H4 (cell line): ENCODE results near the gene GFOD1. TPM values are rescaled to one million over a fixed set of nuclear protein-coding genes. Genes with fewer than 3 reads are reported as not detected.

Experiments
- DNase-seq: peaks from one replicate; pipeline ENCODE4 v3.0.0-alpha.2; 2015; ENCODE audit warnings: low spot score
- total RNA-seq: library from RNA; depleted of rRNA; stranded (reverse); fragments of >200 nt; shearing (Covaris generic); gene quantifications from 2 replicates; pipeline ENCODE4 v1.2.3, GENCODE V29; 2014

Gene GFOD1
- total RNA-seq, 1 experiment from 2014 or later: 0.87 TPM

DNA sequence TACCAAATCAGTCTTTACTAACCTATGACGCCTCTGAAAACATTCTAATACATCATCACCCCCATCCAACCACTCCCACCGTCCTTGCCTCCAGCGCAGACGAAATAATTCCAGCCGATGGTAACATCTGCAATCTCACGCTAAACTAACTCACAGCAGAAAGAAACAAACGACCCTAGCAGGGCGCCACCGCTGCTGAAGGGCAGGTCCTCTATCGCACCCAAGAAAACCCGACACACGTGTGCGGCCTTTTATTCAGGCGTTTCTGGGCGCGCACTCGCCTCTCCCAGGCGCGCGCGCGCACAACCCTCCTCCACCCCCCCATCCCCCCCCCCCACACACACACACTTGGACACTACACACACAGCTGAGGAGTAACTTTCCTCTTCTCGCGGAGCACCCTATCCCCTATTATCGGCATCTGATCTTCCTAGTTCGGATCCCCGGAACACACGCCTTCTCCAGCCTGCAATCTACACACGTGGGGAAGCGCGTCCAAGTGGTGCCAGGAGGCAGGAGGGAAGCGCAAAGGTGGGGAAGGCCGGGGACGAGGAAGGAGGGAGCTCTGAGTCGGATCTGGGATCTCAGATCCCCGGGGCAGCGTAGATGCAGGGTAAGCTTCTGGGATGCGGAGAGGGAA, 1.4 kb downstream of the GFOD1 start:
- no peak for DNase-seq

DNA sequence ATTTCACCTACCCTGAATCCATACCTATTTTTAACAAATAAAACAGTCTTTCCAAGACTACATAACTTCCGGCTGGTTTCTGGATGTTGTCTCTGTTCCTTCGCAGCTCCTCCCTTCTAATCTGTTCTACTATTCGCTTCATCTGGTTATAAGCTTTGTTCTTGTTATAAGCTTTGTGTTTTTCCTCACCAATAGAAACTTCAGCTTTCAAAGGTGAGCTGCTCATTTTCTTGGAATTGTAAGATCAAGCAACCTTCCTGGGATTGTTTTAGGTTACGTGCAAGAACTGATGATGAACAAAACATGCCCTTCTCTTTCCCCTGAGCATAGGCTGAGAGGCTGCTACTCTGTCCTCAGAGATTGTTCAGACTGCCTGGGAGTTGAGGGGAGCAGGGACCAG, 2.1 kb downstream of the GFOD1 start:
- DNase-seq: no peak

DNA sequence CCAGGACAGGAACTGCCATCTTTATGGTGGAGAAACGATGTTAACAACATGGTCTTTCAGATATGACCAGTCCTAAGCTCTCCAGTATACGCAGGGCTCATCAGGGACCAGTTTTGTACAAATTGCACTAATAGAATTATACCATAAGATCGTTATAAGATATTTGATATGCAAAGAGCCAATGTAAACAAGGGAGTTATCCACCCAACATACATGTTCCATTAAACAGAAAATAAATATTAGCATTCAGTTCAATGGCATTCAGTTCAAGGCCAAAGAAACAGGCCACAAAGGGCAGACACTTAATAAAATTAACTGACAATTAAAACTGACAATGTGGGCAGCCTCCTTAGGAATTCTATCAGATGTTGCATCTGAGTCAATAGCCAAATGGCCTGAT, 2.6 kb downstream of the GFOD1 start:
- no peak for DNase-seq

DNA sequence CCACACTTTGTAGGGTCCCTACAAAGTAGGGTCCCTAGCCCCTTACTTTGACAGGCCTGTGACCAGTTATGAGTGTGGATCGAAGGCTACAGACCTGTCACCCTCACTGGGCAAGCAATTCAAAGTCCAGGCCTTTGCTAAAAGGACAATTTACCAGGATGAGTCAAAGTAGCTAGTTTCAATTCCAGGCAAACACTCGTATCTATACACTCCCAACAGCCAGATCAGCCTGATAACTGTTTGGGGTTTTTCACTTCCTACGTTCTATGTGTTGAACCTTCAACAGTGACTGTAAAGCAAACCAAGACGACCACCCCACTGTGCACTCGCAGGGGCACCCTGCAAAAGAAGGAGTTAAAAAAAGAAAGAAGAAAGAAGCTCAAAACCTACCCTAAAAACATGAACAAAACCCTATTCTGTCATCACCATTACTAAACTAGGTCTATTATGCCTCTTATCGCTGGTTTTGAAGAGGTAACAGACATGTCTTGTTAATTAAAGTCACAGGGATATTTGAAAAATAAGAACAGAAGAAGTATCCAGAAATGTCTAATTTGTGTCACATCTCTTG, 3.2 kb downstream of the GFOD1 start:
- DNase-seq: no peak

DNA sequence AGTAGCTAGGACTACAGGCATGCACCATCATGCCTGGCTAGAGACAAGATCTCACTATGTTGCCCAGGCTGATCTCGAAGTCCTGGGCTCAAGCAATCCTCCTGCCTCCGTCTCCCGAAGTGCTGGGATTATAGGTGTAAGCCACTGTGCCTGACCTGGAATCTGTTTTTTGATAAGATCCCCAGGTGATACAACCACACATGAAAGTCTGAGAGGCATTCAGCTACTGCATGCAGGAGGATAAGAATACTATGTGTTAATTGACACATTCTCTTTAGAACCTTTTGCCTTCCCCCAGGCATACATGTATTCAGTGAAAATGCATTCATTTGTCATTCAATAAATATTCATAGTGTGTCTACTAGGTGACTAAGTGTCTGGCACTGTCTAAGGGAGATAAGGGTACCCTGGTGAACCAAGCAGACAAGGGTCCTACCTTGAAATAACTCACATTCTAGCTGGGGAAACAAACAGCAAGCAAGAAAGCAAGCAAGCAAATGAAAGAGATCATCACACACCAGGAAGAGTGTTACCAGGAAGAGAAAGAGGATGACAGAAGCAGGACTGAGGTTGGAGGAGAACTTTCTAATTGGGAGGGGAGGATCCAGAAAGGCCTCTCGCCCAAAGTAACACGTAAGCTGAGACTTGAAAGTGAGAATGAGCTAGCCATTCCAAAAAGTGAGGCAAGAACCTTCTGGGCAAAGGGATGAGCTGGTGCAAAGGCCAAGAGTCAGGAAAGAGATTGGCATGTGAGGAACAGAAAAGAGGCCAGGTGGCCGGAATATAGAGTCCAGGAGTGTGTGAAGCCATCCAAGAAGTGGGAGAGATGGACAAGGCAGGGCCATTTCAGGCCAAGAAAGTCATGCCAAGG, 6.5 kb downstream of the GFOD1 start:
- no peak for DNase-seq

DNA sequence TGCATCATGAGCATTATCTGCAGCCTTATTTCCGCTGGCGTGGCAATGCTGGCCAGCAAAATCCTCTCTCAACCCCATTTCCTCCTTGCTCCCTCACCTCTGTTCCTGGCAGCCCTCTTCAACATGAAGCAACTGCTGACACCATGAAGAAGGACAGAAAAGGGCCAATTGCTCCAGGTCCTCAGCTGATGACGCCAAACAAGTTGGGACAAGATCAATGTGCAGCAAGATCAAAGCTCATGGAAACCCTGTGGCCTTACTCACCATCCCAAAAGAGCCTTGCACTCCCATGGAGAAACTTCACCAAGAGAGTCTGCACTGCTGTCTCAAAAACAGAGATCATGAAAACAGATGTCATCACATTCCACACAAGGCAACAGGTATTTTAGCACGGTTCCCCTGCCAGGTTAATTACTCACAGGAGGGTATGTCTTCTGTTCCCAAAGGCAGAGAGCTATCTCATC, 7.4 kb downstream of the GFOD1 start:
- no peak for DNase-seq

DNA sequence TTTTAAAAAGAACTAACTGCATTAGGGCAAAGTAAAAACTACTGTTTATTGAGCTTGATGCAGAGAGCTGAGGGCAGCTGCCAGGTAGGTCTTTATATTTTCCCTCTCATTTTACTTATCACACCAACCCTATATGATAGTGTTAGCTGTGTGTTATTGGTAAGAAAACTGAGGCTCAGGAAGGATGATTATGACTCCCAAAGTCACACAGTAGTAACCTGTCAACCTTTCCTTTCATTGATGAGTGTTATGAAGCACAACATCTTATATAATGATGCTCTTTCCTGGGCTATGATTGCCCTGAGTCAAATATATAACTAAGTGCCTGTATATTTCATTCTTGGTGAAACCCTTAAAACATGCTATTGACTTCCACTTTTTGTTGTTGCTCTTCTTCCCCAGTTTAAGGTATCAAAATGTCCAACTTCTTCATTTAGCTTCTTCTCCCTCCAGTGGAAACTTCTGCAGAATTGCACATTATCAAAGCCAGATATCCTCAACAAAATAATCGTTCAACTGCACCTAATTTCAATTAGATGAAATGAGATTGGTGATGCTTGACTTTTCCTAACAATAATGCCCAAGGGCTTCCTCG, 8.1 kb downstream of the GFOD1 start:
- DNase-seq: no peak

DNA sequence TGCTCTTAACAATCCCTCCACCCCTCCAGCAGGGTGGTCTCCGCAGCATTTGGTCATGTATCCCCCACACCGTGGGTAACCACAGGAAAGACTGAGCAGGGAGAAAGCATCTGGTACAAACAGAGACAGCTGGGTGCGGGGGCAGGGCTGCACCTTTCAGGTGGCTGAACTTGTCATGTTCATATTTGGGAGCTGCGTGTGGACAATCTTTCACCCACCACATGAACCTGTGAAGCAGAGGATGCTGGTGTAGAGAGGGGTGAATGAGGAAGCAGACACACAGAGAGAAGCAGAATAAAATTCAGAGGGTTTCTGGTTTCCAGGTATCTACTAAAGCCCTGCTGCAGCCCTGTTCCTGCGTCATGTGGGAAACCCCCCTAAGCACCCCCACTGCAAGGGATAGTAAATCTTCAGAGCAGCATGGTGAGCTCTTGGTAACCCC, 8.9 kb downstream of the GFOD1 start:
- DNase-seq: no peak

DNA sequence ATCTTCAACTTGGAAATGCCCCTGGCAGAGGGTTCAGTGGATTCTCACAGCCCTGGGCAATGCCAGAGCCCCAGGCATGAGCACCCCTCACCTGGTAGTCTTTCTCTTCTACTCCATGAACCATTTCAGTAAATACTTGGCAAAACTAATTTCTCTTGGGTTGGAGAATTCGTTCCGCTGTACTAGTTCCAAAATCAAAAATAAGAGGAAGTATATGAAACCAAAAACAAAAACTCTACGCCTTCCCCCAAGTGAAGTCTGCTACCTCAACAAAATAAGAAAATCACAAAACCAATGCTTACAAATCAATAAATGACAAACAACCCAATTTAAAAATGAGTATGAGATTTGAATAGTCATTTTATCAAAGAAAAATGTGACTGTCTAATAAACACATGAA, 12.6 kb downstream of the GFOD1 start:
- no peak for DNase-seq

DNA sequence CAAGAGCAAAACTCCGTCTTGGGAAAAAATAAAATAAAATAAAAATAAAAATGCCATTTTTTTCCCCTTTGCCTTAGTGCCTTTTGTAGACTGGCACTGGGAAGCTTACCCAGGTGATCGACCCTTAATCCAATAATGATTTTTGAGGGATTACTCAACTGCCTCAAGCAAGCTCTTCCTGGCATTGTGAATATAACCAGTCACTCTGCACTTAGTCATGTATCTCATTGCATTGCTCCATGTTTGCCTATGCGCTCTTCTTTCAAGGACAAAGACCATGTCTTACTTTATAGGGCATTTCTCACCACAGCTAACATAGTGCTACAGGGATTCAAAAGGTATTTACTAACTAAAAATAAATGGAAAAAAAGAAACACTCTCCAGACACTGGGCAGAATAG, 13.0 kb downstream of the GFOD1 start:
- DNase-seq: no peak

DNA sequence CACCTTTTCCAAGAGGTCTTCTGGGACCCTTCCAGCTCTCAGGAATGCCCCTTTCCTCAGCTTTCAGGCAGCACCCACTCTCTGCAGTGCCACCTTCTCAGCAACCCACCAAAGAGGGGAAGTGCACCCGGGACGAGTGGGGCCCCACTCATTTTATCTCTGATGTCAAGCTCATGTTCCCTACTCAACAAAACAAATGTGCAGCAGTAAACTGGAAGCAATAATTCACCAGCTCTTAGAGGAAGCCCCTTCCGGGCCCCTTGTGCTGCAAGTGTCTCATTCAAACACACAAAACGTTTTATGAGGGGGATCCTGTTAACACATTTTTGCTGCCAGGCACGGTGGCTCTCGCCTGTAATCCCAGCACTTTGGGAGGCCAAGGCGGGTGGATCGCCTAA, 13.6 kb downstream of the GFOD1 start:
- no peak for DNase-seq

DNA sequence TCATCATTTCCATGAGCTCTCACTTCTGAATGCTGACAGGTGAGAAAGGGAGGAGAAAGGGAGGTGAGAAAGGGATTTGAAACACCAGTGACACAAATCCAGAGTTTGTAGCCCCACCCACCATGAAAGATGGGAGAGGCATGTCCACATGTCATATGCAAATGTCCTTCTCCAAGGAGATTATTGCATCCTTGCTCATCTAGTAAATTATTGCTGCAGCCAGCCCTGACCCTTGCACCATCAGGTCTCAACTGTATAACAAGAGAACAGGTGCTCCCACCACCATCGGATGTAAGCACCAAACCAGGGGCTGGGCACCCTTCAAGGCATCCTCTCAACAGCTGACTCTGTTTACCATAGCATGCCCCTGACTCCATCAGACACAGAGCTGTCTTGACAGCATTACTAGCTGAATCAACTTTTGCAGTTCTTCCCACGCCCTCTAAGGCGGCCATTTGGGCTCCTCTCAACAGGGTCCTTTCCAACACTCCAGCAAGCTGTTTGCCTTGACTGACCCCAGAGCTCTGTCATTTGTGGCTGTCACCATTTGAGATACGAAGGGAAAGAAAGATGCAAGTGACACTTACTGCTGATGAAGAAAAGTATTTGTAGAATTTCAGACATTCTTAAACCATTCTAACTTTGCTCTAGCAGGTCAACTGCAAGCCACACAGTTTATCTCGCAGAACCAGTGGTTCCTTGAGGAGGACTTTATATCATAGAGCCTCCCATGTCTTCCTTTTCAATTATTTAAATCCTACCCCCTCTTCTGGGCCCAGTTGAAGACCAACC, 14.2 kb downstream of the GFOD1 start:
- DNase-seq: no peak

DNA sequence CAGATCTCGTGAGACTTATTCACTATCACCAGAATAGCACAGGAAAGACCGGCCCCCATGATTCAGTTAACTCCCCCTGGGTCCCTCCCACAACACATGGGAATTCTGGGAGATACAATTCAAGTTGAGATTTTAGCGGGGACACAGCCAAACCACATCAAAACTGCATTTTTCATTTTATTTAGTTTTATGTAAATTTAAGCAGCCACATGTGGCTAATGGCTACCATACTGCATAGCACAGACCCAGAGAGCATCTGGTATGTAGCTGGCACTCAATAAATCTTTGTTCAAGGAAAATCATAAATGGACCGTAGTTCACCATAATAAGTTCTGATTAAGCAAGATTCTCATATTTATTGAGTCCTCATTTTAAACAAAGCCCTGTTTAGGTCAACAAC, 15.3 kb downstream of the GFOD1 start:
- no peak for DNase-seq

DNA sequence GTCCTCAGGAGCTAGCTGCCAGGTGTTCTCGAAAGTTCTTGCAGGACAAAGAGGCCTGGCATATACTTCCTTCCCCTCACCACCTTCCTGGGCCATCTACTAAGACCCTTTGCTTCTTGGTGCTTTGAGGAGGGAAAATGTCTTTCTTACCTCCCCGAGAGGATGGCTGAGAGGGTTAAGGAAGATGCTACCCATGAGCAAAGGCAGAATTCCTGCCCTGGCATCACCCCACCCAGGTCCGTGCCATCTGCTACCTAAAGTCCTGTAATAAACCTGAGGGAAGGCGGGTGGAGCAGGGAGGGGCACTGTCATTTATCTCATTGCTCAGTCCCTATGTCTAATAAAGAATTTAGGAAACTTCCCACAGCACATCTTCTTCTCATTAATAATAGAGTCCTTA, 16.2 kb downstream of the GFOD1 start:
- DNase-seq: no peak

DNA sequence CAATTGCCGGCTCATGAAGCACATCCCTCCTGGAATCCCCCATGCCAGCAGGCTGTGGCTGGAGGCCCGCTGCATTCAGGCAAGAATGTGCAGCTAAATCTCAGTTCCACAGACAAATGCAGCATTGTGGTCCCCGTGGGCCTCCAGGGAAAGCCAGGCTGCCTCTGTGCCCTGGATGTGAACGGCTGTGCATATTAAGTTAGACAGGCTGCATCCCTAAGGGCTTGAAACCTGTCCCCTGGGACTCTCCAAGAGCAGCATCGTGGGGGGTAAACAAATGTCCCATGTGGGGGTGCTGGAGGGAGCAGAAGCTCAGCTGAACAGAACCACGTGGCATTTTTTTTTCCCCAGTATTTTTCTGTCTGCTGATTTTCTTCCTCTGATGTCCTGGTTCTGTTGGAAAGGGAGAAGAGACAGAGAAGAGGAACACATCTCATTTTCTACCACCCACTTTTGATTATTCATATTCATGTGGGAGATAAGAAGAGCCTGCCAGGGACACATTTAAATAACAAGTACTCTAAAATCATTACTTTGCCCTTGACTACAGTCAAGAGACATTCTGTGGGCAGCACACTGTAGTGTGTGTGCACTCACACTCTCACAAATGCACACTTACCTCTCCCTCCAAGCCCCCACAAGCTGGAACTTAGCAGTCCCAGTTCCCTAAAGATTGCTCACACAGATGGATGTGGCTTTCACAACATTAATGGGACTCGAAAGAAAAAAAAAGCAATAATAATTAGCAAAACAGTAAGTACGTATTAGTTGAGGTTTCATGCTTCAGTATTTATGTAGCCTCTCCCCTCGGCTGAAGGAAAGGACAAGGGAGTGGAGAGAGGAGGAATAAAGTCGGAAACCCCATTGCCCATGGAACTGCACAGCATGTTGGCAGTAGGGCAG, 16.9 kb downstream of the GFOD1 start:
- DNase-seq: no peak

DNA sequence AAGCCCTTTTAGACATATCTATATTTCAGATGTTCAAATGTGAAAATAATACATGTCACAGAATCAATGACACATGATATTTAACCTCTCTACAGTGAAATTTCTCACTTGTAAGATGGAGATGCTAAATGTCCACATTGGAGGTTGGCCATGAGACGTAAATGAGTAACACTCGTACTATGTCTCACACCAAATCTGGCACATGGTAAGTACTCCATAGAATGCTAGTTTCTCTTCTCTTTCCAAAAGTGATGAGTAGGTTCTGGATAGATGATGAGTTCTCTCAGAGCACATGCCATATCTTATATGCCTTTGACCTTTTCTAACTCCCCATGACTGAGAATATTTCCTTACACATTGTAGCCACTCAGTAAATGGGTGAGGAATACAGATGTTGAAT, 17.7 kb downstream of the GFOD1 start:
- no peak for DNase-seq

DNA sequence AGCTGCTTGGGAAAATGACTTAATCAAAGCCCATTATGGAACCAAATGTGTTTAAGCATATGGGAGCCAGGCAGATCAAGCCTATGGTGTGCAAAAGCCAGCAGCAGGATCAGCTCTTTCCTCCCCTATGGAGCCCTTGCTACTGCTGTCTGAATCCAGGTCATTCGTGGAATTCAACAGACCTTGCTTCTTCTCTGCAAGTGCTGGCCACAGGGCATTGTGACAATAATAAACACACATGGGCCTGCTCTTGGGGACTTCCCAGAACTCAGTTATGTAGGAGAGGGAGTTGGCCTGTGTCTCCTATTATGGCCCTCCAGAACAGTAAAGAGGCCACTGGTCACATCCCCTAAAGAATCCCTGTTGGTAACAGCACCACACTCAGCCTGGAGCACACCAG, 18.6 kb downstream of the GFOD1 start:
- no peak for DNase-seq

DNA sequence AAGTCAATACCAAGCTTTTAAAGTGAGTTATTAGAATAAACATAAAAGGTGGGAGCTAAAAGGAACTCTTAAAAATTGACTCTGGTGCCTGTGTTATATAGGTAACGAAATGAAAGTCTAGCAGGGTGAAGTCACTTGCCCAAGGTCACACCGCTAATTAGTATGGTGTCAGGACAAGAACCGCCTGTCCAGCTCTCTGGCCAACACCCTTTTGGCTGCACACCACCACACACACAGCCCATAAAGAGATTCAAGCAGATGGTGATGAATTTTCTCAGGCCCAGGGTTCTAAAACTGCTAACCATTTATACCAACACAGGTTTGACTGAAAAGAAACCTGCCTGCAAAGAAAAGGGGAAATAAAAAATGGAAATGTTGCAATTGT, 20.2 kb downstream of the GFOD1 start:
- no peak for DNase-seq

DNA sequence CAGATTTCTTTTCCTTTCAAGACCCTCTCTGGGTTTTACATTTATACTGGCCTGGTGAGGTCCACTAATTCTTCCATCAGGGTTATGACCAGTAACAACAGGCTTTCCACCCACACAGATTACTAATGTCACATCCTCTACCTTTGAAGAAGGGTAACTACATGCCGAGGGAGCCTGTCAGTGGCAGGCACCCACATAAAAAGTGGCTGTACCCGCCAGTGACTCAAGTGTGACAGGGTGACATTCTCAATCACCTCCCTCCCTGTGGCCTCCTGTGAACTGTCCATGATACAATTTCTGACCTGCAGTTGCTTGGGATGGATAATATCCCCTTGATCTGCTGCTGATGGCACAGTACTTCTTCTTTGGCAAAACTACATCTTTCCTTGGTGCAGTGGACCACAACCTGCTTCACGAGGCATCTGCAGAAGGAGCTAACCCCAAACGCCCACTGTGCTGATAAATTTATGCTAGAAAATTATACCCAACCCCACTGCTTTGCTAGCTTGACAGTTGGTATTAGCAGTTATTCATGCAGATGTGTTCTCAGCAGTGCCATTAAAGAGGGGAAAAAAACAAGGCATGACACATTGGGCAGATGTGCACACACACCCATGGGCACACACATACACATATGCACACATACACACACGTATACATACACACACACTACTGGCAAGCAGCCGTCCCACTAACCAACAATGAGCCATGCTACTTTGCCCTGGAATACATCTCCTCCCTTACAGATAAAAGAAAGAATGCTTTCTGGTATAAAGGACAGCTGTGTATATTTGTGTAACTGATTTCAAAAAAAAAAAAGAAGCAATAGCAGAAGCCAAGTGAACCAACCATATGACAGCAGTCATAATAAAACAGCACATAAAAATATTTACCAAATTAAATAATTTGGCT, 20.8 kb downstream of the GFOD1 start:
- DNase-seq: no peak

DNA sequence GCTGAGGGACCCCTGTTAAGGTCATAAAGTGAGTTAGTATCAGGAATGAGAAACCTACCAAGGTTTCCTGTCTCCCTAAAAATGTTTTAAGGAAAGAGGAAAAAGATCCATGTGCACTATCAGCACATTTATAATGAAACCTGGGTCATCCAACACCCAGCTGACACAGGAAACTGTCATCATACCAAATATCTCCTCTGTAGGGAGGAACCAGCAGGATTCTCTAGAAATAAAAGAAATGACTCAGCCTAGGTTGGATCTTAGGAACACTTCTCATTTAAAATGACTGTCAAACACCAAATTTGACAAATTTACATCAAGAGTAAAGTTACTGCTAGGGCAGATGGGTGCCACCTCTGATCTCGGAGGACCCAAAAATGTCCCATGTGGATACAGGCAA, 21.7 kb downstream of the GFOD1 start:
- DNase-seq: no peak
